NCI-H1105 (cell line): Measurements from ENCODE around the gene CARM1.
"Not testable (repeated sequence)": the region's sequence is repeated elsewhere in the genome, so short reads cannot be mapped to it uniquely, and the experiment has no call there.

Source experiments
- DNase-seq: peaks from one replicate; lab custom pipeline; 2025; lab: John Stamatoyannopoulos, UW

The CARM1 gene

DNA sequence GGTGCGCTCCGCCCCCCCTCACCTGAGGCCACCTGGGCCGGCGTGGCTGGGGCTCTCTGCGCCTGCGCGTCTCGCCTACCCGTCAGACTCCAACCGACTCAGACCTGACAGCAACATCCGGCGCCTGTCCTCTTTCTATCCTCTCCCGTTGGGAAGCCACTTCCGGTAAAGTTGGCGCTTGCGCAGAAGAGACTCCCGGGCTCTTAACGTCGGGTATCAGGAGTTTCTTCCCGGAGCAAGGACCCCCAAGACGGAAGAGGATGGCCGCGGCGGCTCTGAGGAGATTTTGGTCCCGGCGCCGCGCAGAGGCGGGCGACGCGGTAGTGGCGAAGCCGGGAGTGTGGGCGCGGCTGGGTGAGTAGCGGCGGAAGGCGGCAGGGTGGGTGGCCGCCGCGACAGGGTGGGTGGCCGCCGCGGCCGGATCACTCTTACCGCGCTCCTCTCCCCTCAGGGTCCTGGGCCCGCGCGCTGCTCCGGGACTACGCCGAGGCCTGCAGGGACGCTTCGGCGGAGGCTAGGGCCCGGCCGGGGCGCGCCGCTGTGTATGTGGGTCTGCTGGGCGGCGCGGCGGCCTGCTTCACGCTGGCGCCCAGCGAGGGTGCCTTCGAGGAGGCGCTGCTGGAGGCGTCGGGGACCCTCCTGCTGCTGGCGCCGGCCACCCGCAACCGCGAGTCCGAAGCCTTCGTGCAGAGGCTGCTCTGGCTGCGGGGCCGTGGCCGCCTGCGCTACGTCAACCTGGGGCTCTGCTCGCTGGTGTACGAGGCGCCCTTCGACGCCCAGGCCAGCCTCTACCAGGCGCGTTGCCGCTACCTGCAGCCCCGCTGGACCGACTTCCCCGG is 57.4 kb downstream of the CARM1 start, which contains the start of the genes TIMM29 and YIPF2:
Gene TIMM29 (plus strand): TSS at position 249 of the 839 bp plus-strand sequence. CDS start 12 bp downstream, at position 261.
Gene YIPF2 (minus strand): TSS at position 77 of the 839 bp plus-strand sequence. CDS start 229 bp downstream, outside the sequence.
- DNase-seq = peak; percentile 98

- no peak for DNase-seq
These were observed 58.0 kb downstream of the CARM1 start for GRCh38 chr19:10929402-10929794.

DNA sequence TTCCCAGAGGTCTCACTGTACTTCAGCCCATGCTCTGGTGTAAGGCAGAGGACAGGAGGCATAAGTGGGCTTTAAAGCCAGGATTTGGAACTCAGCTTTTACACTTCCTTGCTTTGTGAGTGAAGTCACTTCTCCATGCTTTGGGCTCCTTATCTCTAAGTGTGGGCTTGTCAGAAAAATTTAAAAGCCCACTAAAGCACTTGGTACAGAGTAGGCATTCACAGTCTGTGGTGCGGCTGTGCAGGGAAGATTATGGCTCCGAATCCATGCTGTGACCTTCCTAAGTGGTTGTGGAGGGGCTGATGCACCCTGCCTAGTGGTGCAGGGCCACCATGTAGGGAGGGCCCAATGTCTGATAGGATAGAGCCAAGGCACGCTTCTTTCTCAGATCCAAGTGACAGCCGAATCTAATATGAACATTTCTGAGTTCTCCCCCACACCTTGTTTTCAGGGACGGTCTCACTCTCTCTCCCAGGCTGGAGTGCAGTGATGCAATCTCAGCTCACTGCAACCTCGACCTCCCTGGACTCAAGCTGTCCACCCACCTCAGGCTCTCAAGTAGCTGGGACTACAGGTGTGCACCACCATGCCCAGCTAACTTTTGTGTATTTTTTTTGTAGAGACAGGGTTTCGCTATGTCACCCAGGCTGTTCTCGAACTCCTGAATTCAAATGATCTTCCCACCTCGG is 64.2 kb downstream of the CARM1 start:
- DNase-seq = no peak

- peak; percentile 83 for DNase-seq
These were observed 65.3 kb downstream of the CARM1 start for GRCh38 chr19:10936661-10937084.

DNA sequence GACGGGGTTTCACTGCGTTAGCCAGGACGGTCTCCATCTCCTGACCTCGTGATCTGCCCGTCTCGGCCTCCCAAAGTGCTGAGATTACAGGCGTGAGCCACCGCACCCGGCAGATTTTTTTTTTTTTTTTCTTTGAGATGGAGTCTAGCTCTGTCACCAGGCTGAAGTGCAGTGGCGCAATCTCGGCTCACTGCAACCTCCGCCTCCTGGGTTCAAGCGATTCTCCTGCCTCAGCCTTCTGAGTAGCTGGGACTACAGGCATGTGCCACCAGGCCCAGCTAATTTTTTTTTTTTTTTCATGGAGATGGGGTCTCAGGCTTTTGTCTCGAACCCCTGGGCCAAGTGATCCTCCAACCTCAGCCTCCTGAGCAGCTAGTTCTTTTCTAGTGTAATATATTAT is 70.3 kb downstream of the CARM1 start:
- DNase-seq = not testable (repeated sequence)

- DNase-seq = not testable (repeated sequence)
These were observed 72.1 kb downstream of the CARM1 start for GRCh38 chr19:10943412-10943811.

DNA sequence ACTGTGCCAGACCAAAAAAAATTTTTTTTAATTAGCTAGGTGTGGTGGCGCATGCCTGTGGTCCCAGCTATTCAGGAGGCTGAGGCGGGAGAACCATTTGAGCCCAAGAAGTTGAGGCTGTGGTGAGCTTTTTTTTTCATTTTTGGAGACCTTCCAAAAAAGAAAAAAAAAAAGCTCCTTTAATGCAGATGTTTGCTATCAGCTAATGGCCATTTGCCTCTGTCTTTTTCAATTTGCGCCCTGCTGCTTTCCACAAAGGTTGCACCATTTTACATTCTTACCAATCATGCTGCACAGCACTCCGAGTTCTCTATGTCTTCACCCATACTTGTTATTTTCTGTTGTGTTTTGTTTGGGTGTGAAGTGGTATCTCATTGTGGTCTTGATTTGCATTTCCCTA is 73.9 kb downstream of the CARM1 start:
- no peak for DNase-seq

- DNase-seq = no peak
These were observed 75.8 kb downstream of the CARM1 start for GRCh38 chr19:10946958-10947657.

- DNase-seq = no peak
These were observed 81.5 kb downstream of the CARM1 start for GRCh38 chr19:10952809-10953208.

GRCh38 chr19:10959277-10959968 is 88.1 kb downstream of the CARM1 start:
- DNase-seq = not testable (repeated sequence)

GRCh38 chr19:10960314-10961072 is 89.1 kb downstream of the CARM1 start, which contains the start of gene SMARCA4:
TSS of gene SMARCA4 (plus strand) at chr19:10961030. CDS start at chr19:10984152, 23,122 bp downstream.
- DNase-seq = peak; percentile 98

GRCh38 chr19:10961073-10961860 is 89.9 kb downstream of the CARM1 start:
- no peak for DNase-seq

- DNase-seq = no peak
These were observed 91.5 kb downstream of the CARM1 start for GRCh38 chr19:10962863-10963262.

- DNase-seq = no peak
These were observed 92.5 kb downstream of the CARM1 start for GRCh38 chr19:10963865-10964264.

GRCh38 chr19:10964903-10965302 is 93.5 kb downstream of the CARM1 start:
- DNase-seq = no peak

GRCh38 chr19:10965398-10965797 is 94.0 kb downstream of the CARM1 start:
- DNase-seq = no peak

GRCh38 chr19:10966809-10967208 is 95.5 kb downstream of the CARM1 start:
- DNase-seq = no peak

- peak; percentile 60 for DNase-seq
These were observed 97.3 kb downstream of the CARM1 start for GRCh38 chr19:10968527-10969135.

- no peak for DNase-seq
These were observed 99.9 kb downstream of the CARM1 start for GRCh38 chr19:10971107-10971726.
